Measurements from ENCODE around the gene OR5T1. TPM values are rescaled to one million over a fixed set of nuclear protein-coding genes. Genes with fewer than 3 reads are reported as not detected.

The OR5T1 gene
- total RNA-seq (2014; rRNA removed) = not detected in 2 replicates
- polyA plus RNA-seq (2012) = not detected

GRCh38 chr11:56273854-56274253 lies at the start of gene OR5T1:
OR5T1 (plus strand) TSS chr11:56274154; CDS start chr11:56275639, 1,485 bp downstream.
- no peak for DNase-seq (ENCODE audit: low read depth)

DNA sequence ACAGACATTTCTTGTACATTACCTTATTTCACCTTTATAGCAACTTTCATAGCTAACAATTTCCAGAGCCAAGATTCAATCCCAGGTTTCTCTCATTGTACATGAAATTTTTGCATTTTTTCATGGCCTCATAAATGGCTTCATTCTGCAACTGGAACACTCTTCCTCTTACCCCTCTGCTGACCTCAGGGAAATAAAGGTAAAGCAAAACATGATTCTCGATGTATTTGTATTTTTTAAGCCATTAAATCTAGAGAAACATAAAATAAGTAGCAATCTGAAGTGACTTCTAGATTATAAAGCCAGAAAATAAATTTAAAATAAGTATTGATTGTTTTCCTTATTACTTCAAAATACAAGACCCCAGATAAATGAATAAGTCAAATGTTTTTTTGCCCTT lies 39.8 kb upstream of the OR5T1 start, which contains the start of gene OR5T2:
Gene OR5T2, minus strand, starts transcription at position 101 of the 400 bp plus-strand sequence. CDS start 1,193 bp downstream, outside the sequence.
- DNase-seq (ENCODE audit: low read depth) = no peak

DNA sequence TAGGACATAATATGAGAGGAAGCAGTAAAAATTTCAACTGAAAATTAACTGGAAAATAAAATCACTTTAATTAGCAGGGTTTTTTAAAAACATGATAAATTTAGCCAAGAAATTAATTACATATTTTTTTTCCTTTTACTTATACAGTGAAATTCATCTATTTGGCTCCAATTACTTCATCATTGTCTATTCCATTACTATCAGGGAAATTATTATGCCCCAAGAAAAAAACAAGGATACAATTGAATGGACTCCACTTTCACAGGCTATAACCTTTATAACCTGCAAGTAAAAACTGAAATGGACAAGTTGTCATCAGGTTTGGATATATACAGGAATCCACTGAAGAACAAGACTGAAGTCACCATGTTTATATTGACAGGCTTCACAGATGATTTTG lies 22.0 kb upstream of the OR5T1 start, which contains the start of gene OR5T3:
Gene OR5T3, plus strand, starts transcription at position 301 of the 400 bp plus-strand sequence. Its CDS starts 0 bp downstream, at position 301.
- no peak for DNase-seq (ENCODE audit: low read depth)

DNA sequence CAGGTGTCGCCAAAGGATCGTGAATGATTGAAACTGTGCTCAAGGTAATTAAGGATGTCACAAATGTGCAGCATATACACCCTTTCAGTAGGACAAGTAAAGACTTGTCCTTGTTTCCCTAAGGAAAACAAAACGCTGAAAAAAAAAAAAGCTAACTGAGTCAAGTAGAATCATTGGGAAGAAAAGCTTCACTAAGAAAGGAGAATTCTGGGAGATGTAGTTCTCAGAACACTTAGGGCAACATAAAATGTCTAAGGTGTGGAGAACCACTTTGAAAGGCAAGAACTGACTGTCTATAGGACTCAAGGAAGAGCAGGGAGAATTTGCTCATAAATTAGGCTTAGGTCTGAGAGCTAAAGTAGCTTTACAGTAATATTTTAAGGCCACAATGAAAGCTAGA lies 2.9 kb upstream of the OR5T1 start:
- DNase-seq (ENCODE audit: low read depth) = no peak

GRCh38 chr11:56292154-56292553 lies 18.2 kb downstream of the OR5T1 start, which contains the start of gene OR8H1:
OR8H1 (minus strand) TSS chr11:56292254; CDS start chr11:56291062, 1,192 bp downstream.
- no peak for DNase-seq (ENCODE audit: low read depth)

DNA sequence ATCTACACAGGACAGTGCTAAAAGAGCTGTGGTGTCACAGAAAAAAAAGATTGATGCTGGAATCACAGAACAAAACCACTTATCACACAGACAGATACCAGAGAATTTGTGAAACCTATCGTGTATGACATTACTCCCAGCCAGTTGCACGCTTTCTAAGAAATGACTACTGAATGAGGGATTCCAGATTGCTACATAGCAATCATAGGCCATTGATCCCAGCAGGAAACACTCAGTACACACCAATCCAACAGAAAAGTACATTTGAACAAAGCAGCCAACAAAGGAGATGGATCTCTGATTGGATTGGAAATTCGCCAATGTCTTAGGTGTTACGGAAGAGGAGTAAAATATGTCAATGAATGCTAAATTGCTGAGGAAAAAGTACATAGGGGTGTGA lies 22.9 kb downstream of the OR5T1 start:
- no peak for DNase-seq (ENCODE audit: low read depth)

- DNase-seq (ENCODE audit: low read depth) = no peak
These were observed 33.9 kb downstream of the OR5T1 start for GRCh38 chr11:56307836-56308235.

GRCh38 chr11:56314844-56315243 lies 40.9 kb downstream of the OR5T1 start, which contains the start of gene OR8K3:
OR8K3 (plus strand) TSS chr11:56315144; CDS start chr11:56318307, 3,163 bp downstream.
- no peak for DNase-seq (ENCODE audit: low read depth)

Other genes with a start within 250 kb of the OR5T1 start
- not detected in 2 replicates for gene OR5AS1, start 246.5 kb upstream of the OR5T1 start, total RNA-seq (2014; rRNA removed)
- not detected in 2 replicates for gene OR8I2, start 180.8 kb upstream of the OR5T1 start, total RNA-seq (2014; rRNA removed)
- not detected in 2 replicates for gene OR8H2, start 170.5 kb upstream of the OR5T1 start, total RNA-seq (2014; rRNA removed)
- not detected in 2 replicates for gene OR8H3, start 151.8 kb upstream of the OR5T1 start, total RNA-seq (2014; rRNA removed)
- gene OR8J3, start 134.0 kb upstream of the OR5T1 start, total RNA-seq (2014; rRNA removed) = not detected in 2 replicates
- gene OR8K5, start 113.8 kb upstream of the OR5T1 start, total RNA-seq (2014; rRNA removed) = not detected in 2 replicates
- not detected in 2 replicates for gene OR5J2, start 97.5 kb upstream of the OR5T1 start, total RNA-seq (2014; rRNA removed)
- not detected in 2 replicates for gene OR5T2, start 39.9 kb upstream of the OR5T1 start, total RNA-seq (2014; rRNA removed)
- not detected in 2 replicates for gene OR5T3, start 21.9 kb upstream of the OR5T1 start, total RNA-seq (2014; rRNA removed)
- not detected in 2 replicates for gene OR8H1, start 18.1 kb downstream of the OR5T1 start, total RNA-seq (2014; rRNA removed)
- not detected in 2 replicates for gene OR8K3, start 41.0 kb downstream of the OR5T1 start, total RNA-seq (2014; rRNA removed)
- not detected in 2 replicates for gene OR8K1, start 71.9 kb downstream of the OR5T1 start, total RNA-seq (2014; rRNA removed)
- not detected in 2 replicates for gene OR8J1, start 80.1 kb downstream of the OR5T1 start, total RNA-seq (2014; rRNA removed)
- not detected in 2 replicates for gene OR8U1, start 101.5 kb downstream of the OR5T1 start, total RNA-seq (2014; rRNA removed)
- not detected in 2 replicates for gene OR5AL1, start 138.5 kb downstream of the OR5T1 start, total RNA-seq (2014; rRNA removed)
- gene OR5M3, start 199.2 kb downstream of the OR5T1 start, total RNA-seq (2014; rRNA removed) = not detected in 2 replicates
- gene OR5M8, start 217.2 kb downstream of the OR5T1 start, total RNA-seq (2014; rRNA removed) = not detected in 2 replicates

Measured in LHCN-M2 (cell line).